OCI-LY7 (cell line): ENCODE measurements around the gene PDGFB. TPM values are rescaled to one million over a fixed set of nuclear protein-coding genes. Genes with fewer than 3 reads are reported as not detected.

Experiments
- BruUV-seq: library from RNA; stranded (reverse); fragments of 400-500 nt; replicated peaks from 2 replicates; lab custom pipeline; 2021; lab: Mats Ljungman, UMichigan
- CTCF ChIA-PET: fragments of 300-600 bp; sonication (Branson Sonifier 250); formaldehyde crosslinking; loops from one replicate; lab custom pipeline; 2022; ENCODE audit warnings: antibody characterized with exemption; ENCODE audit not compliant: unreplicated experiment; lab: Charles Lee
- POLR2A ChIA-PET: fragments of 300-600 bp; sonication (Branson Sonifier 250); formaldehyde crosslinking; loops from one replicate; lab custom pipeline; 2022; ENCODE audit warnings: antibody characterized with exemption; lab: Charles Lee
- DNase-seq: peaks from one replicate; pipeline ENCODE4 v3.0.0-alpha.2; 2015; ENCODE audit warnings: low spot score
- H2AFZ ChIP-seq: fragments of 200-600 bp; sonication (generic), shearing (Covaris generic); 2 replicates; pipeline ENCODE4 v1.6.1; 2014; ENCODE audit warnings: mild to moderate bottlenecking, antibody characterized with exemption, low read length, moderate library complexity
- H3K27ac ChIP-seq: fragments of 200-600 bp; sonication (generic); 2 replicates; pipeline ENCODE4 v1.5.1; 2014; ENCODE audit warnings: mixed run types, low read depth, mild to moderate bottlenecking, moderate library complexity, low read length, inconsistent platforms; ENCODE audit not compliant: poor library complexity, severe bottlenecking
- H3K36me3 ChIP-seq: fragments of 200-600 bp; sonication (generic); 2 replicates; pipeline ENCODE4 v1.6.1; 2014; ENCODE audit warnings: mild to moderate bottlenecking, antibody characterized with exemption, low read length, moderate library complexity, mixed read lengths; ENCODE audit not compliant: insufficient read depth
- H3K4me1 ChIP-seq: fragments of 200-600 bp; sonication (generic); 2 replicates; pipeline ENCODE4 v1.5.1; 2014; ENCODE audit warnings: mild to moderate bottlenecking, low read length; ENCODE audit not compliant: insufficient read depth, poor library complexity, severe bottlenecking
- H3K4me2 ChIP-seq: fragments of 200-600 bp; sonication (generic); 2 replicates; pipeline ENCODE4 v1.6.1; 2014; ENCODE audit warnings: mild to moderate bottlenecking, low read length
- H3K4me3 ChIP-seq: fragments of 200-600 bp; sonication (generic); 2 replicates; pipeline ENCODE4 v1.5.1; 2014; ENCODE audit warnings: mild to moderate bottlenecking, low read depth, low read length; ENCODE audit not compliant: poor library complexity, severe bottlenecking
- H3K79me2 ChIP-seq: fragments of 200-600 bp; sonication (generic); 2 replicates; pipeline ENCODE4 v1.6.1; 2016; ENCODE audit warnings: low read depth, mild to moderate bottlenecking, low read length, moderate library complexity, mixed read lengths; ENCODE audit not compliant: insufficient read depth
- H3K9me2 ChIP-seq: fragments of 200-600 bp; sonication (generic); 2 replicates; pipeline ENCODE4 v1.6.1; 2016; ENCODE audit warnings: mild to moderate bottlenecking, low read length, mixed read lengths; ENCODE audit not compliant: insufficient read depth
- H3K9me3 ChIP-seq: fragments of 200-600 bp; sonication (generic); 2 replicates; pipeline ENCODE4 v1.6.1; 2014; ENCODE audit warnings: mild to moderate bottlenecking, mixed run types, low read length, mixed read lengths
- H4K20me1 ChIP-seq: fragments of 200-600 bp; sonication (generic); 2 replicates; pipeline ENCODE4 v1.6.1; 2014; ENCODE audit warnings: mild to moderate bottlenecking, antibody characterized with exemption, low read length, moderate library complexity, mixed read lengths; ENCODE audit not compliant: insufficient read depth
- EZH2phosphoT487 ChIP-seq: fragments of 200-600 bp; sonication (generic); IDR thresholded peaks from 2 replicates; pipeline ENCODE4 v1.6.1; 2018; ENCODE audit warnings: low read depth, borderline replicate concordance, mild to moderate bottlenecking, mixed run types, antibody characterized with exemption, low read length, moderate library complexity, mixed read lengths
- intact Hi-C: fragments of 100-400 bp; cut with micrococcal nuclease; formaldehyde crosslinking; loops from one replicate; pipeline ENCODE4 v1.10.0; 2022; ENCODE audit not compliant: unreplicated experiment
- total RNA-seq, 2 experiments: library from RNA; depleted of rRNA in 1 of 2; stranded (reverse); fragments of >200 nt in 1 of 2; shearing (Covaris generic) in 1 of 2; gene quantifications; 2 replicates each; pipeline ENCODE4 v1.2.3, GENCODE V29; 2014 to 2022
- TF ChIP-seq, protein P1 (sequence below): fragments of 200-600 bp; sonication (generic); conservative IDR thresholded peaks from 2 replicates; pipeline ENCODE4 v1.5.1; 2014; ENCODE audit warnings: mild to moderate bottlenecking, antibody characterized with exemption, low read length, moderate library complexity, mixed read lengths

PDGFB gene
- total RNA-seq, 2 experiments from 2014 or later: 0.27 TPM; not detected in 1

GRCh38 chr22:39263626-39264348, 19.0 kb upstream of the PDGFB start:
- TF ChIP-seq, protein P1, sequence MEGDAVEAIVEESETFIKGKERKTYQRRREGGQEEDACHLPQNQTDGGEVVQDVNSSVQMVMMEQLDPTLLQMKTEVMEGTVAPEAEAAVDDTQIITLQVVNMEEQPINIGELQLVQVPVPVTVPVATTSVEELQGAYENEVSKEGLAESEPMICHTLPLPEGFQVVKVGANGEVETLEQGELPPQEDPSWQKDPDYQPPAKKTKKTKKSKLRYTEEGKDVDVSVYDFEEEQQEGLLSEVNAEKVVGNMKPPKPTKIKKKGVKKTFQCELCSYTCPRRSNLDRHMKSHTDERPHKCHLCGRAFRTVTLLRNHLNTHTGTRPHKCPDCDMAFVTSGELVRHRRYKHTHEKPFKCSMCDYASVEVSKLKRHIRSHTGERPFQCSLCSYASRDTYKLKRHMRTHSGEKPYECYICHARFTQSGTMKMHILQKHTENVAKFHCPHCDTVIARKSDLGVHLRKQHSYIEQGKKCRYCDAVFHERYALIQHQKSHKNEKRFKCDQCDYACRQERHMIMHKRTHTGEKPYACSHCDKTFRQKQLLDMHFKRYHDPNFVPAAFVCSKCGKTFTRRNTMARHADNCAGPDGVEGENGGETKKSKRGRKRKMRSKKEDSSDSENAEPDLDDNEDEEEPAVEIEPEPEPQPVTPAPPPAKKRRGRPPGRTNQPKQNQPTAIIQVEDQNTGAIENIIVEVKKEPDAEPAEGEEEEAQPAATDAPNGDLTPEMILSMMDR: no peak
- no peak for TF ChIP-seq EZH2phosphoT487
- Histone ChIP-seq H3K79me2 (no peaks in the 10 kb centered on the region), H3K36me3 (no peaks in the 10 kb centered on the region), H3K4me1 (no peaks in the 10 kb centered on the region), H3K27ac (no peak overlapping the region), H3K4me2 (no peak overlapping the region), H3K4me3 (no peak overlapping the region), H3K9me3 (no peaks in the 10 kb centered on the region), H3K9me2 (no peaks in the 10 kb centered on the region), H4K20me1 (no peaks in the 10 kb centered on the region), H2AFZ (no peak overlapping the region)
- CTCF ChIA-PET: no interaction called here
- BruUV-seq: no TSS peak
- no peak for DNase-seq
- POLR2A ChIA-PET: no interaction called here
- intact Hi-C loops: no loop called here

GRCh38 chr22:39259666-39260065, 14.9 kb upstream of the PDGFB start:
- no peaks in the 10 kb centered on the region for H3K36me3 ChIP-seq
- no peak overlapping the region for H3K27ac ChIP-seq
- intact Hi-C loops: no loop called here
- H3K9me2 ChIP-seq: no peaks in the 10 kb centered on the region
- no peak overlapping the region for H2AFZ ChIP-seq
- ChIA-PET CTCF (no interaction called here), POLR2A (no interaction called here)
- no peaks in the 10 kb centered on the region for H3K9me3 ChIP-seq
- TF ChIP-seq, protein P1: no peak
- TF ChIP-seq EZH2phosphoT487: no peak
- H3K4me1 ChIP-seq: no peaks in the 10 kb centered on the region
- no peak for DNase-seq
- no TSS peak for BruUV-seq
- H3K79me2 ChIP-seq: no peaks in the 10 kb centered on the region
- H3K4me2 ChIP-seq: no peak overlapping the region
- no peak overlapping the region for H3K4me3 ChIP-seq
- H4K20me1 ChIP-seq: no peaks in the 10 kb centered on the region

DNA sequence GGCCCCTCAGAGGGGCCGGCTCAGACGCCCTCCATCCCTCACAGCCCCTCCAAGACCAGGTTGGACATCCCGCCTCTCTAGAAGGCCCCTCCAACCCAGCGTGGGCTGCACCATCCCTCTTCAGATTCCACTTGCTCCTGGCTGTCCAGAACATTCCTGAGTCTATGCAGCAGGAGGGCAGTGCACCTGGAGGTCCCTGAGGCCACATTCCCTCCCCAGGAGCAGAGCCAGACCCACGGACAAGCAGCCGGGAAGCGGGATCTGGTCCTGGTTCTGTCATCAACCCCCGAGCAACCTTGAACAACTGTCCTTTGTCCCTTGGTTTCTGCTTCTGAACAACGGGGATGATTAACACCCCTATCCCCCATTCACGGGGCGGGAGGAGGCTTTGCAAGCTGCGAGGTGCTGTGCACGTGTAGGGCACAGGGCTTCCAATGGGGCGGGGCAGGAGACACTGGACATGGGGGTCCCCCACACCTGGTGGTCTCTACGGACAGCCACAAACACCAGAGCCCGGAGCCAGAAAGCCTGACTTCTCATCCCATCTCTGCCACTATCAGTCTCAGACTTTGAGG, 13.2 kb upstream of the PDGFB start:
- CTCF ChIA-PET: no interaction called here
- Histone ChIP-seq H2AFZ (no peak overlapping the region), H3K27ac (no peak overlapping the region), H3K4me2 (no peak overlapping the region), H3K36me3 (no peaks in the 10 kb centered on the region), H3K9me3 (no peaks in the 10 kb centered on the region), H3K79me2 (no peaks in the 10 kb centered on the region), H3K4me3 (no peak overlapping the region), H4K20me1 (no peaks in the 10 kb centered on the region), H3K9me2 (no peaks in the 10 kb centered on the region), H3K4me1 (peaks cover 5% of the 10 kb centered on the region)
- no peak for TF ChIP-seq EZH2phosphoT487
- TF ChIP-seq, protein P1: no peak
- POLR2A ChIA-PET: no interaction called here
- BruUV-seq: no TSS peak
- intact Hi-C loops: no loop called here
- DNase-seq: no peak
